Right lobe of liver (tissue), 4 donors: ENCODE measurements around the gene ROGDI.

Source experiments
- CTCF ChIP-seq, 4 donors: fragments of 200-600 bp in 3 of 4; fragments of 450-650 bp in 1 of 4; IDR thresholded peaks; one replicate each; pipeline versions ENCODE4 v1.5.1 to v1.8.0; 2016 to 2022; ENCODE audit warnings: antibody characterized with exemption in 4 of 4, mild to moderate bottlenecking in 2 of 4
- POLR2A ChIP-seq: fragments of 450-650 bp; IDR thresholded peaks from one replicate; pipeline ENCODE4 v1.6.1; 2017; ENCODE audit warnings: antibody characterized with exemption, mild to moderate bottlenecking
- donor health status: DM: no; HTN: no; CAD: no.
- donor health status: DM: no; HTN: no; CAD: no.
- donor health status: DM: no; HTN: yes; CAD: no.

- TF ChIP-seq CTCF (IDR thresholded peaks at IDR 0.05) (no peak), POLR2A (no peak)
These were observed 13.9 kb downstream of the ROGDI start for GRCh38 chr16:4788489-4788889.
